Adipose tissue (tissue), 3 donors: Measurements from ENCODE around the gene TGM2. TPM values are rescaled to one million over a fixed set of nuclear protein-coding genes. Genes with fewer than 3 reads are reported as not detected.

Experiments used
- H3K27ac ChIP-seq: one replicate; pipeline ENCODE4 v1.5.1; 2013; ENCODE audit warnings: low read depth, low read length
- WGBS, 3 donors: extraction: QIAGEN DNeasy Blood & Tissue Kit; methylation state at CpG; one replicate each; pipeline ENCODE4 v1.1.7; 2013; 5-methylcytosine and 5-hydroxymethylcytosine counted together
- polyA plus RNA-seq, 3 donors: library from polyadenylated mRNA; stranded (reverse); fragments of 200-250 nt; gene quantifications; one replicate each; pipeline ENCODE4 v1.2.3, GENCODE V29; 2013
- donor health status: healthy with polysubstance abuse.
- donor health status: Bipolar disorder and iron deficiency.
- donor health status: healthy.

Gene TGM2
- polyA plus RNA-seq, 3 donors, result 12.7 to 53.1 (median 49.4) TPM

- H3K27ac ChIP-seq, result no peak overlapping the region
- 20 to 31% (median 30%) methylated on average over 22 of the region's 22 CpGs for WGBS, 3 donors
Observed at GRCh38 chr20:38152621-38153221, 12.3 kb downstream of the TGM2 start.

- WGBS, 3 donors, result 6 to 9% (median 8%) methylated on average over 7 of the region's 7 CpGs
- no peak overlapping the region for H3K27ac ChIP-seq
Observed at GRCh38 chr20:38152175-38152620, 12.9 kb downstream of the TGM2 start.

- no peak overlapping the region for H3K27ac ChIP-seq
- WGBS, 3 donors, result 92 to 98% (median 94%) methylated on average over 3 of the region's 3 CpGs
Observed at GRCh38 chr20:38151455-38151854, 13.6 kb downstream of the TGM2 start.

- WGBS, 3 donors, result 80 to 96% (median 94%) methylated on average over 8 of the region's 8 CpGs
- no peak overlapping the region for H3K27ac ChIP-seq
Observed at GRCh38 chr20:38150335-38151170, 14.5 kb downstream of the TGM2 start.

GRCh38 chr20:38148328-38149102 lies 16.6 kb downstream of the TGM2 start:
- 91 to 95% (median 92%) methylated on average over 9 of the region's 9 CpGs for WGBS, 3 donors
- H3K27ac ChIP-seq, result no peak overlapping the region

- H3K27ac ChIP-seq, result no peak overlapping the region
- WGBS, 3 donors, result 93 to 98% (median 94%) methylated on average over 14 of the region's 14 CpGs
Observed at GRCh38 chr20:38147751-38148150, 17.3 kb downstream of the TGM2 start.

- 74 to 80% (median 79%) methylated on average over 8 to 9 of the region's 9 CpGs for WGBS, 3 donors
- H3K27ac ChIP-seq, result no peak overlapping the region
Observed at GRCh38 chr20:38147163-38147562, 17.9 kb downstream of the TGM2 start.

- WGBS, 3 donors, result 92 to 96% (median 96%) methylated on average over 20 of the region's 20 CpGs
- H3K27ac ChIP-seq, result no peak overlapping the region
Observed at GRCh38 chr20:38146628-38147027, 18.4 kb downstream of the TGM2 start.

- no peak overlapping the region for H3K27ac ChIP-seq
- WGBS, 3 donors, result 89 to 91% (median 91%) methylated on average over 4 of the region's 4 CpGs
Observed at GRCh38 chr20:38146156-38146555, 18.9 kb downstream of the TGM2 start.

- WGBS, 3 donors, result 85 to 96% (median 88%) methylated on average over 4 of the region's 4 CpGs
- H3K27ac ChIP-seq, result no peak overlapping the region
Observed at GRCh38 chr20:38145729-38146075, 19.4 kb downstream of the TGM2 start.

- H3K27ac ChIP-seq, result peak overlapping the region; percentile 23
- WGBS, 3 donors, result 76 to 83% (median 78%) methylated on average over 9 of the region's 9 CpGs
Observed at GRCh38 chr20:38144974-38145728, 19.9 kb downstream of the TGM2 start.

- peak overlapping the region; percentile 23 for H3K27ac ChIP-seq
- 67 to 74% (median 74%) methylated on average over 5 of the region's 5 CpGs for WGBS, 3 donors
Observed at GRCh38 chr20:38144598-38144973, 20.5 kb downstream of the TGM2 start.

- peak overlapping the region; percentile 23 for H3K27ac ChIP-seq
- WGBS, 3 donors, result 40 to 49% (median 47%) methylated on average over 16 of the region's 16 CpGs
Observed at GRCh38 chr20:38143646-38144554, 21.2 kb downstream of the TGM2 start.

- 57 to 83% (median 78%) methylated on average over 10 of the region's 10 CpGs for WGBS, 3 donors
- no peak overlapping the region for H3K27ac ChIP-seq
Observed at GRCh38 chr20:38143238-38143645, 21.8 kb downstream of the TGM2 start.

- WGBS, 3 donors, result 96 to 99% (median 98%) methylated on average over 16 of the region's 16 CpGs
- no peak overlapping the region for H3K27ac ChIP-seq
Observed at GRCh38 chr20:38141889-38142494, 23.1 kb downstream of the TGM2 start.

GRCh38 chr20:38141204-38141888 lies 23.7 kb downstream of the TGM2 start:
- 85 to 91% (median 86%) methylated on average over 21 to 23 of the region's 23 CpGs for WGBS, 3 donors
- H3K27ac ChIP-seq, result no peak overlapping the region
